Heart right ventricle (tissue), 16 donors: ENCODE results near the gene MICALL1. TPM values are rescaled to one million over a fixed set of nuclear protein-coding genes. Genes with fewer than 3 reads are reported as not detected.
A peak's percentile ranks its signal among the peaks of the same experiment; 100 is the strongest.
"Not testable (repeated sequence)": the region's sequence is repeated elsewhere in the genome, so short reads cannot be mapped to it uniquely, and the experiment has no call there.

Experiments
- ATAC-seq, 8 donors: fragments of 200-7000 bp; cut with Tn5 transposase; one replicate each; pipeline ENCODE4 v1.9.1; 2020; ENCODE audit warnings: mild to moderate bottlenecking in 8 of 8, moderate library complexity in 8 of 8, moderate number of reproducible peaks in 1 of 8
- DNase-seq, 2 donors: peaks; one replicate each; pipeline ENCODE4 v3.0.0-alpha.2; 2020
- H3K27ac ChIP-seq, 10 donors: fragments of 200-600 bp; sonication (generic) in 2 of 10; one replicate each; pipeline versions ENCODE4 v1.5.0 to v1.8.0; 2020 to 2022; ENCODE audit warnings: mild to moderate bottlenecking in 3 of 10
- H3K27me3 ChIP-seq, 7 donors: fragments of 200-600 bp; one replicate each; pipeline ENCODE4 v1.8.0; 2021 to 2022; ENCODE audit warnings: mild to moderate bottlenecking in 2 of 7
- H3K36me3 ChIP-seq, 9 donors: fragments of 200-600 bp; sonication (generic) in 1 of 9; one replicate each; pipeline versions ENCODE4 v1.5.0 to v1.8.0; 2020 to 2022; ENCODE audit warnings: mild to moderate bottlenecking in 2 of 9
- H3K4me1 ChIP-seq, 9 donors: fragments of 200-600 bp; sonication (generic) in 1 of 9; one replicate each; pipeline versions ENCODE4 v1.5.0 to v1.8.0; 2020 to 2022; ENCODE audit warnings: mild to moderate bottlenecking in 4 of 9
- H3K4me3 ChIP-seq, 10 donors: fragments of 200-600 bp; sonication (generic) in 2 of 10; one replicate each; pipeline versions ENCODE4 v1.5.0 to v1.8.0; 2020 to 2022; ENCODE audit warnings: mild to moderate bottlenecking in 7 of 10, moderate library complexity in 2 of 10
- H3K9me3 ChIP-seq, 11 donors: fragments of 200-600 bp in 10 of 11; sonication (generic) in 2 of 11; one replicate each; pipeline versions ENCODE4 v1.5.0 to v1.8.0; 2013 to 2022; ENCODE audit warnings: mild to moderate bottlenecking in 2 of 11, control low read depth in 1 of 11, moderate library complexity in 1 of 11
- WGBS, 2 donors: extraction: QIAGEN DNeasy Blood & Tissue Kit; methylation state at CpG; one replicate each; pipeline ENCODE4 v1.1.7; 2013; ENCODE audit warnings: inconsistent platforms in 1 of 2; 5-methylcytosine and 5-hydroxymethylcytosine counted together
- intact Hi-C, 10 donors: fragments of 100-400 bp; cut with DNase I; formaldehyde crosslinking; loops; one replicate each; pipeline versions ENCODE4 v1.11.1 to v1.14.2; 2022
- polyA plus RNA-seq, 2 donors: library from polyadenylated mRNA; stranded (reverse); fragments of 200-250 nt; gene quantifications; one replicate each; pipeline ENCODE4 v1.2.3, GENCODE V29; 2013
- total RNA-seq, 10 donors: library from RNA; stranded (reverse); fragmentation: NEBNext Ultra II Directional in 3 of 10; extraction: Animal tissue kit (Norgen Biotek cat#: 25700) in 3 of 10; gene quantifications; one replicate each; pipeline versions ENCODE4 v1.2.1 to v1.2.4, GENCODE V29; 2021 to 2023
- TF ChIP-seq, protein P1 (sequence below), 9 donors: fragments of 200-600 bp; sonication (generic) in 2 of 9; IDR thresholded peaks; one replicate each; pipeline versions ENCODE4 v1.5.0 to v1.8.0; 2021 to 2022; ENCODE audit warnings: antibody characterized with exemption in 9 of 9, mild to moderate bottlenecking in 5 of 9, moderate library complexity in 1 of 9
- donor health status: Arrhythmogenic right ventricular cardiomyopathy.
- donor health status: ischemic (EF 13 %, LVEDD 7.1; RV severe dilation, severe dysfunction).
- donor health status: healthy with polysubstance abuse.
- donor health status: DM: no; HTN: yes; CAD: no.
- donor health status: DM: no; HTN: no; CAD: no.
- donor health status: ischemic (EF 25% LVEDD 6.9; RV normal size, moderate dysfunction).
- donor health status: ischemic (EF 25% LVEDD 5.7; RV mildly dilated, moderate dysfunction).
- donor health status: healthy.
- donor health status: DM: yes; HTN: yes; CAD: no.
- donor health status: Ischemic cardiomyopathy.
- donor health status: ischemic (EF 35%, LVEDD 5.7; RV mildly dilated, moderate dysfunction).
- donor health status: nonischemic (EF 11% LVEDD 7.7; RV severe dilation, severe dysfunction).
- donor health status: DM: yes; HTN: yes; CAD: no.
- donor health status: PGD.
- donor health status: ischemic (EF 29% LVEDD 5.4; RV normal size, mild dysfunction).
- donor health status: nonischemic (EF 23%, LVEDD 6.1; RV moderate dilation, normal function).

Gene MICALL1
- total and polyA plus RNA-seq, 12 donors = 9.3 to 26.9 (median 15.5) TPM

- DNase-seq (no peak), ATAC-seq (no peak)
- 91 to 95% methylated on average over 7 of the region's 7 CpGs for WGBS, 2 donors
- intact Hi-C loops = no loop called here
- Histone ChIP-seq H3K4me1 (peaks cover 0 to 5% (median 0%) of the 10 kb centered on the region in 9 donors), H3K27me3 (no peaks in the 10 kb centered on the region), H3K27ac (no peak overlapping the region), H3K4me3 (no peak overlapping the region), H3K36me3 (peaks cover 0 to 59% (median 21%) of the 10 kb centered on the region in 9 donors), H3K9me3 (no peaks in the 10 kb centered on the region)
- TF ChIP-seq, protein P1, sequence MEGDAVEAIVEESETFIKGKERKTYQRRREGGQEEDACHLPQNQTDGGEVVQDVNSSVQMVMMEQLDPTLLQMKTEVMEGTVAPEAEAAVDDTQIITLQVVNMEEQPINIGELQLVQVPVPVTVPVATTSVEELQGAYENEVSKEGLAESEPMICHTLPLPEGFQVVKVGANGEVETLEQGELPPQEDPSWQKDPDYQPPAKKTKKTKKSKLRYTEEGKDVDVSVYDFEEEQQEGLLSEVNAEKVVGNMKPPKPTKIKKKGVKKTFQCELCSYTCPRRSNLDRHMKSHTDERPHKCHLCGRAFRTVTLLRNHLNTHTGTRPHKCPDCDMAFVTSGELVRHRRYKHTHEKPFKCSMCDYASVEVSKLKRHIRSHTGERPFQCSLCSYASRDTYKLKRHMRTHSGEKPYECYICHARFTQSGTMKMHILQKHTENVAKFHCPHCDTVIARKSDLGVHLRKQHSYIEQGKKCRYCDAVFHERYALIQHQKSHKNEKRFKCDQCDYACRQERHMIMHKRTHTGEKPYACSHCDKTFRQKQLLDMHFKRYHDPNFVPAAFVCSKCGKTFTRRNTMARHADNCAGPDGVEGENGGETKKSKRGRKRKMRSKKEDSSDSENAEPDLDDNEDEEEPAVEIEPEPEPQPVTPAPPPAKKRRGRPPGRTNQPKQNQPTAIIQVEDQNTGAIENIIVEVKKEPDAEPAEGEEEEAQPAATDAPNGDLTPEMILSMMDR (IDR thresholded peaks at IDR 0.05) = no peak
Measured at GRCh38 chr22:37943825-37944198, 37.7 kb downstream of the MICALL1 start.

DNA sequence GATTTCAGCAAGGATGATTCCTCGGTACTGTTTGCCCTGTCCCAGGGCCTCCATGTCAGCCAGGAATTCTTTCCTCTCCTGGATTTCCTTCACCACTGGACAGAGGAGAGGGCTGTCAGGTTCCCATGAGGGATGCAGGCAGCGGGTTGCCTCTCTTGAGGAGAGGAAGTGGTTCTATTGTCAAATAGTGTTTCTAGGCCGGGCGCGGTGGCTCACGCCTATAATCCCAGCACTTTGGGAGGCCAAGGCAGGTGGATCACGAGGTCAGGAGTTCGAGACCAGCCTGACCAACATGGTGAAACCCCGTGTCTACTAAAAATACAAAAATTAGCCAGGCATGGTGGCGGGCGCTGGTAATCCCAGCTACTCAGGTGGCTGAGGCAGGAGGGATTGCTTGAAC, 38.3 kb downstream of the MICALL1 start:
- intact Hi-C loops, H3K4me3 ChIP-seq: not testable (repeated sequence)
- 90 to 92% methylated on average over 11 of the region's 11 CpGs for WGBS, 2 donors

GRCh38 chr22:37947142-37947795, 41.2 kb downstream of the MICALL1 start:
- H3K27me3 ChIP-seq, intact Hi-C loops, H3K27ac ChIP-seq, H3K4me3 ChIP-seq, DNase-seq, H3K4me1 ChIP-seq, H3K9me3 ChIP-seq, ATAC-seq: not testable (repeated sequence)
- H3K36me3 ChIP-seq = peaks cover 0 to 24% (median 0%) of the 10 kb centered on the region in 9 donors
- WGBS, 2 donors = 94% methylated on average over 14 of the region's 14 CpGs

More for the DNA sequence above, 38.3 kb downstream of the MICALL1 start:
- not testable (repeated sequence) for H3K27ac ChIP-seq, DNase-seq, H3K9me3 ChIP-seq, H3K4me1 ChIP-seq, ATAC-seq, H3K27me3 ChIP-seq
- peaks cover 0 to 53% (median 17%) of the 10 kb centered on the region in 9 donors for H3K36me3 ChIP-seq

GRCh38 chr22:37951305-37951704, 45.2 kb downstream of the MICALL1 start:
- intact Hi-C loops = loop anchor here in 1 of 10 donors (10.0 kb wide), 1 partner anchor 47 kb away; the partner anchor contains the start of gene MICALL1
- TF ChIP-seq, protein P1 (IDR thresholded peaks at IDR 0.05) = no peak
- Histone ChIP-seq H3K27ac (no peak overlapping the region), H3K27me3 (peaks cover 0 to 16% (median 0%) of the 10 kb centered on the region in 7 donors), H3K4me3 (no peak overlapping the region), H3K9me3 (no peaks in the 10 kb centered on the region), H3K36me3 (peaks cover 0 to 1% (median 0%) of the 10 kb centered on the region in 9 donors), H3K4me1 (peaks cover 11 to 27% (median 23%) of the 10 kb centered on the region in 9 donors)
- DNase-seq = no peak
- 64 to 67% methylated on average over 8 of the region's 8 CpGs for WGBS, 2 donors
- no peak for ATAC-seq

DNA sequence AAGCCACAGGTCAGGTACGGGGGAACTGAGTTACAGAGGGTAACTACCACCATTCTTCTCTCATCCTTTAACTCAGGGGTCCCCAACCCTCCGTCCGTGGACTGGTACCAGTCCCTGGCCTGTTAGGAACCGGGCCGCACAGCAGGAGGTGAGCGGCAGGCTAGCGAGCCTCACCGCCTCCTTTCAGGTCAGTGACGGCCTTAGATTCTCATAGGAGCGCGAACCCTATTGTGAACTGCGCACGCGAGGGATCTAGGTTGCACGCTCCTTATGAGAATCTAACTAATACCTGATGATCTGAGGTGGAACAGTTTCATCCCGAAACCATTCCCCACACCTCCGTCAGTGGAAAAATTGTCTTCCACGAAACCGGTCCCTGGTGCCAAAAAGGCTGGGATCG, 46.5 kb downstream of the MICALL1 start:
- intact Hi-C loops = loop anchor here in 1 of 10 donors (10.0 kb wide), 1 partner anchor 48 kb away; the partner anchor contains the start of gene MICALL1
- Histone ChIP-seq H3K4me3 (peak overlapping the region; percentile 52 to 98 (median 84)), H3K4me1 (peaks cover 11 to 31% (median 25%) of the 10 kb centered on the region in 9 donors), H3K36me3 (peaks cover 0 to 15% (median 11%) of the 10 kb centered on the region in 9 donors), H3K27me3 (peaks cover 0 to 16% (median 0%) of the 10 kb centered on the region in 7 donors)
- 9 to 10% methylated on average over 20 of the region's 20 CpGs for WGBS, 2 donors
- DNase-seq, H3K27ac ChIP-seq, H3K9me3 ChIP-seq: not testable (repeated sequence)
- ATAC-seq = peak in 5 of 8 donors; percentile 1 to 21 (median 10)

- 1% methylated on average over 13 of the region's 13 CpGs for WGBS, 2 donors
- Histone ChIP-seq H3K4me3 (peak overlapping the region; percentile 52 to 98 (median 84)), H3K27ac (peak overlapping the region in 6 of 10 donors; percentile 57 to 92 (median 81)), H3K4me1 (peaks cover 11 to 31% (median 25%) of the 10 kb centered on the region in 9 donors), H3K27me3 (peaks cover 0 to 16% (median 0%) of the 10 kb centered on the region in 7 donors), H3K36me3 (peaks cover 0 to 19% (median 12%) of the 10 kb centered on the region in 9 donors), H3K9me3 (no peaks in the 10 kb centered on the region)
- DNase-seq (peak in 1 of 2 donors; percentile 18), ATAC-seq (peak; percentile 35 to 70 (median 68))
- TF ChIP-seq, protein P1 (IDR thresholded peaks at IDR 0.05) = no peak
- intact Hi-C loops = loop anchor here in 1 of 10 donors (10.0 kb wide), 1 partner anchor 48 kb away; the partner anchor contains the start of gene MICALL1
Measured at GRCh38 chr22:37953062-37953436, 47.0 kb downstream of the MICALL1 start.
